Stomach smooth muscle (tissue), 2 donors: ENCODE results near the gene KLF9.

Experiments
- H3K27ac ChIP-seq: one replicate; pipeline ENCODE4 v1.7.0; 2013; ENCODE audit warnings: mild to moderate bottlenecking, low read length, inconsistent platforms
- H3K27me3 ChIP-seq, 2 donors: one replicate each; pipeline ENCODE4 v1.7.0; 2013; ENCODE audit warnings: low read length in 2 of 2; ENCODE audit not compliant: insufficient read depth in 2 of 2, control insufficient read depth in 1 of 2
- H3K36me3 ChIP-seq, 2 donors: one replicate each; pipeline ENCODE4 v1.7.0; 2013; ENCODE audit warnings: low read length in 2 of 2; ENCODE audit not compliant: control insufficient read depth in 2 of 2, insufficient read depth in 2 of 2
- H3K4me1 ChIP-seq: one replicate; pipeline ENCODE4 v1.7.0; 2013; ENCODE audit warnings: low read length; ENCODE audit not compliant: control insufficient read depth, insufficient read depth
- H3K4me3 ChIP-seq, 2 donors: one replicate each; pipeline ENCODE4 v1.7.0; 2013; ENCODE audit warnings: low read length in 2 of 2
- H3K9ac ChIP-seq, 2 donors: one replicate each; pipeline ENCODE4 v1.7.0; 2013; ENCODE audit warnings: low read length in 2 of 2, mild to moderate bottlenecking in 1 of 2
- H3K9me3 ChIP-seq, 2 donors: one replicate each; pipeline ENCODE4 v1.7.0; 2013; ENCODE audit warnings: low read length in 2 of 2; ENCODE audit not compliant: control insufficient read depth in 2 of 2
- donor health status: healthy.
- donor health status: Pancreatic carcinoma.

KLF9 gene

GRCh38 chr9:70422371-70423043, 8.1 kb upstream of the KLF9 start:
- peaks cover 36% of the 10 kb centered on the region for H3K4me1 ChIP-seq
- no peaks in the 10 kb centered on the region for H3K27me3 ChIP-seq
- no peaks in the 10 kb centered on the region for H3K9me3 ChIP-seq
- H3K36me3 ChIP-seq, result no peaks in the 10 kb centered on the region
- no peak overlapping the region for H3K9ac ChIP-seq
- no peak overlapping the region for H3K4me3 ChIP-seq
- peak overlapping the region; percentile 100 for H3K27ac ChIP-seq

- Histone ChIP-seq H3K4me3 (peak overlapping the region; percentile 80 to 88), H3K27ac (peak overlapping the region; percentile 100), H3K27me3 (no peaks in the 10 kb centered on the region), H3K9ac (peak overlapping the region; percentile 86 to 100), H3K9me3 (no peaks in the 10 kb centered on the region), H3K4me1 (peaks cover 41% of the 10 kb centered on the region), H3K36me3 (no peaks in the 10 kb centered on the region)
These were observed 7.1 kb upstream of the KLF9 start for GRCh38 chr9:70421272-70422180.

GRCh38 chr9:70420441-70421271, 6.2 kb upstream of the KLF9 start:
- Histone ChIP-seq H3K27ac (peak overlapping the region; percentile 100), H3K27me3 (no peaks in the 10 kb centered on the region), H3K4me1 (peaks cover 46% of the 10 kb centered on the region), H3K36me3 (no peaks in the 10 kb centered on the region), H3K4me3 (peak overlapping the region; percentile 80 to 88), H3K9ac (peak overlapping the region; percentile 100), H3K9me3 (no peaks in the 10 kb centered on the region)

GRCh38 chr9:70419556-70420440, 5.3 kb upstream of the KLF9 start:
- Histone ChIP-seq H3K27ac (peak overlapping the region; percentile 100), H3K27me3 (no peaks in the 10 kb centered on the region), H3K9ac (peak overlapping the region; percentile 100), H3K36me3 (no peaks in the 10 kb centered on the region), H3K4me1 (peaks cover 52% of the 10 kb centered on the region), H3K9me3 (no peaks in the 10 kb centered on the region), H3K4me3 (peak overlapping the region; percentile 80 to 88)

- H3K4me1 ChIP-seq, result peaks cover 53% of the 10 kb centered on the region
- no peaks in the 10 kb centered on the region for H3K36me3 ChIP-seq
- peak overlapping the region; percentile 98 to 99 for H3K9ac ChIP-seq
- H3K9me3 ChIP-seq, result no peaks in the 10 kb centered on the region
- peak overlapping the region; percentile 100 for H3K27ac ChIP-seq
- no peaks in the 10 kb centered on the region for H3K27me3 ChIP-seq
- H3K4me3 ChIP-seq, result peak overlapping the region; percentile 68 to 78
These were observed 4.5 kb upstream of the KLF9 start for GRCh38 chr9:70418822-70419555.

- peak overlapping the region in 1 of 2 donors; percentile 100 for H3K4me3 ChIP-seq
- H3K27me3 ChIP-seq, result no peaks in the 10 kb centered on the region
- H3K9ac ChIP-seq, result peak overlapping the region; percentile 100
- H3K27ac ChIP-seq, result peak overlapping the region; percentile 100
- H3K9me3 ChIP-seq, result no peaks in the 10 kb centered on the region
- H3K36me3 ChIP-seq, result no peaks in the 10 kb centered on the region
- H3K4me1 ChIP-seq, result peaks cover 35% of the 10 kb centered on the region
These were observed 1.0 kb upstream of the KLF9 start for GRCh38 chr9:70415476-70415875.

- no peaks in the 10 kb centered on the region for H3K9me3 ChIP-seq
- H3K4me1 ChIP-seq, result peaks cover 37% of the 10 kb centered on the region
- peak overlapping the region; percentile 78 to 100 for H3K4me3 ChIP-seq
- H3K9ac ChIP-seq, result peak overlapping the region; percentile 100
- H3K36me3 ChIP-seq, result no peaks in the 10 kb centered on the region
- H3K27ac ChIP-seq, result peak overlapping the region; percentile 100
- no peaks in the 10 kb centered on the region for H3K27me3 ChIP-seq
These were observed 584 bp upstream of the KLF9 start for GRCh38 chr9:70415041-70415440.

- H3K9me3 ChIP-seq, result no peaks in the 10 kb centered on the region
- H3K4me3 ChIP-seq, result peak overlapping the region; percentile 78 to 100
- no peaks in the 10 kb centered on the region for H3K27me3 ChIP-seq
- peak overlapping the region; percentile 100 for H3K27ac ChIP-seq
- H3K36me3 ChIP-seq, result no peaks in the 10 kb centered on the region
- H3K9ac ChIP-seq, result peak overlapping the region; percentile 100
- peaks cover 43% of the 10 kb centered on the region for H3K4me1 ChIP-seq
These were observed 1.0 kb downstream of the KLF9 start for GRCh38 chr9:70413464-70413798.

- Histone ChIP-seq H3K4me1 (peaks cover 42% of the 10 kb centered on the region), H3K9me3 (no peaks in the 10 kb centered on the region), H3K36me3 (no peaks in the 10 kb centered on the region), H3K27me3 (no peaks in the 10 kb centered on the region), H3K27ac (peak overlapping the region; percentile 100), H3K9ac (peak overlapping the region; percentile 100), H3K4me3 (peak overlapping the region; percentile 97 to 100)
These were observed 1.5 kb downstream of the KLF9 start for GRCh38 chr9:70412832-70413463.
